Natural killer cell treated with Interleukin-12 subunit alpha and Interleukin-12 subunit beta and Interleukin-15 and Interleukin-18, amount 100 ng/mL, for 72 hours (primary cell): ENCODE measurements around the gene SPOP. TPM values are rescaled to one million over a fixed set of nuclear protein-coding genes. Genes with fewer than 3 reads are reported as not detected.
A peak's percentile ranks its signal among the peaks of the same experiment; 100 is the strongest.

Experiments
- ATAC-seq, 2 donors: fragments of 150-1000 bp; cut with Tn5 transposase in 1 of 2; sonication (Bioruptor Pico), chemical (Tn5 transposase) in 1 of 2; 2 replicates each; pipeline ENCODE4 v1.10.0; 2021
- DNase-seq: peaks from one replicate; pipeline ENCODE4 v3.0.0; 2022; ENCODE audit warnings: low spot score
- H3K27ac Mint-ChIP-seq, 2 donors: 1 replicate in 1 of 2; 2 replicates in 1 of 2; pipeline ENCODE4 v1.8.0; 2022; ENCODE audit warnings: mixed read lengths in 2 of 2, mild to moderate bottlenecking in 1 of 2, moderate library complexity in 1 of 2
- H3K27me3 Mint-ChIP-seq, 2 donors: 1 replicate in 1 of 2; 2 replicates in 1 of 2; pipeline ENCODE4 v1.8.0; 2022; ENCODE audit warnings: mixed read lengths in 2 of 2
- H3K36me3 Mint-ChIP-seq: one replicate; pipeline ENCODE4 v1.8.0; 2022; ENCODE audit warnings: mixed read lengths
- H3K4me1 Mint-ChIP-seq, 2 donors: 1 replicate in 1 of 2; 2 replicates in 1 of 2; pipeline ENCODE4 v1.8.0; 2022; ENCODE audit warnings: low read depth in 2 of 2, mixed read lengths in 2 of 2, mild to moderate bottlenecking in 1 of 2
- H3K4me3 Mint-ChIP-seq: one replicate; pipeline ENCODE4 v1.8.0; 2022; ENCODE audit warnings: mixed read lengths
- H3K9me3 Mint-ChIP-seq: 2 replicates; pipeline ENCODE4 v1.8.0; 2022; ENCODE audit warnings: mixed read lengths
- total RNA-seq, 2 donors: library from RNA; stranded (reverse); gene quantifications; one replicate each; pipeline ENCODE4 v1.2.3, GENCODE V29; 2022

The SPOP gene
- total RNA-seq, 2 donors from 2014 or later = 59.3 to 87.7 TPM

- Mint-ChIP-seq H3K4me1 (no peaks in the 10 kb centered on the region), H3K4me3 (no peak overlapping the region), H3K27ac (no peak overlapping the region), H3K27me3 (no peaks in the 10 kb centered on the region), H3K9me3 (no peaks in the 10 kb centered on the region), H3K36me3 (peaks cover 20% of the 10 kb centered on the region)
- ATAC-seq = no peak
- DNase-seq = no peak
These were observed 74.2 kb downstream of the SPOP start for GRCh38 chr17:49603720-49604119.

- no peaks in the 10 kb centered on the region for H3K9me3 Mint-ChIP-seq
These were observed 74.7 kb downstream of the SPOP start for GRCh38 chr17:49603238-49603637.

GRCh38 chr17:49602783-49603182, 75.1 kb downstream of the SPOP start:
- DNase-seq = no peak
- Mint-ChIP-seq H3K9me3 (no peaks in the 10 kb centered on the region), H3K4me1 (no peaks in the 10 kb centered on the region), H3K27me3 (no peaks in the 10 kb centered on the region), H3K4me3 (no peak overlapping the region), H3K36me3 (peaks cover 23% of the 10 kb centered on the region), H3K27ac (peak overlapping the region in 1 of 2 donors; percentile 11)
- ATAC-seq = no peak

More at GRCh38 chr17:49603238-49603637, 74.7 kb downstream of the SPOP start:
- no peaks in the 10 kb centered on the region for H3K4me1 Mint-ChIP-seq
- no peak for DNase-seq
- H3K36me3 Mint-ChIP-seq = peaks cover 20% of the 10 kb centered on the region
- no peaks in the 10 kb centered on the region for H3K27me3 Mint-ChIP-seq
- H3K27ac Mint-ChIP-seq = peak overlapping the region in 1 of 2 donors; percentile 11
- ATAC-seq = no peak
- no peak overlapping the region for H3K4me3 Mint-ChIP-seq

- Mint-ChIP-seq H3K4me1 (peaks cover 0 to 3% of the 10 kb centered on the region in 2 donors), H3K27ac (peak overlapping the region in 1 of 2 donors; percentile 68), H3K27me3 (no peaks in the 10 kb centered on the region), H3K9me3 (no peaks in the 10 kb centered on the region), H3K36me3 (peaks cover 16% of the 10 kb centered on the region), H3K4me3 (no peak overlapping the region)
- no peak for DNase-seq
- ATAC-seq = no peak
These were observed 76.9 kb downstream of the SPOP start for GRCh38 chr17:49600949-49601348.

GRCh38 chr17:49598918-49599317, 79.0 kb downstream of the SPOP start:
- DNase-seq (no peak), ATAC-seq (no peak)
- no peak overlapping the region for H3K4me3 Mint-ChIP-seq
- peaks cover 16% of the 10 kb centered on the region for H3K36me3 Mint-ChIP-seq
- H3K27ac Mint-ChIP-seq = no peak overlapping the region
- no peaks in the 10 kb centered on the region for H3K9me3 Mint-ChIP-seq
- no peaks in the 10 kb centered on the region for H3K27me3 Mint-ChIP-seq
- H3K4me1 Mint-ChIP-seq = peaks cover 0 to 3% of the 10 kb centered on the region in 2 donors

- Mint-ChIP-seq H3K27ac (no peak overlapping the region), H3K4me1 (peaks cover 0 to 3% of the 10 kb centered on the region in 2 donors), H3K9me3 (no peaks in the 10 kb centered on the region), H3K27me3 (no peaks in the 10 kb centered on the region), H3K4me3 (no peak overlapping the region), H3K36me3 (peaks cover 16% of the 10 kb centered on the region)
- DNase-seq = no peak
- no peak for ATAC-seq
These were observed 79.8 kb downstream of the SPOP start for GRCh38 chr17:49597928-49598655.

- H3K4me3 Mint-ChIP-seq = no peak overlapping the region
- H3K4me1 Mint-ChIP-seq = peaks cover 0 to 3% of the 10 kb centered on the region in 2 donors
- no peak for ATAC-seq
- H3K27me3 Mint-ChIP-seq = no peaks in the 10 kb centered on the region
- peak overlapping the region in 1 of 2 donors; percentile 54 for H3K27ac Mint-ChIP-seq
- no peaks in the 10 kb centered on the region for H3K9me3 Mint-ChIP-seq
- H3K36me3 Mint-ChIP-seq = peaks cover 16% of the 10 kb centered on the region
- DNase-seq = no peak
These were observed 80.5 kb downstream of the SPOP start for GRCh38 chr17:49597436-49597835.

GRCh38 chr17:49596613-49597244, 81.2 kb downstream of the SPOP start:
- no peak for DNase-seq
- Mint-ChIP-seq H3K36me3 (peaks cover 16% of the 10 kb centered on the region), H3K4me1 (peaks cover 1 to 3% of the 10 kb centered on the region in 2 donors), H3K27me3 (no peaks in the 10 kb centered on the region), H3K4me3 (no peak overlapping the region), H3K9me3 (no peaks in the 10 kb centered on the region), H3K27ac (peak overlapping the region; percentile 13 to 21)
- ATAC-seq = no peak

GRCh38 chr17:49595980-49596379, 81.9 kb downstream of the SPOP start:
- no peak for ATAC-seq
- Mint-ChIP-seq H3K4me1 (peaks cover 3 to 7% of the 10 kb centered on the region in 2 donors), H3K36me3 (peaks cover 9% of the 10 kb centered on the region), H3K27me3 (no peaks in the 10 kb centered on the region), H3K9me3 (no peaks in the 10 kb centered on the region), H3K4me3 (no peak overlapping the region), H3K27ac (peak overlapping the region in 1 of 2 donors; percentile 21)
- no peak for DNase-seq

GRCh38 chr17:49595328-49595727, 82.6 kb downstream of the SPOP start:
- Mint-ChIP-seq H3K4me3 (no peak overlapping the region), H3K27ac (no peak overlapping the region), H3K9me3 (no peaks in the 10 kb centered on the region), H3K27me3 (no peaks in the 10 kb centered on the region), H3K4me1 (peaks cover 3 to 7% of the 10 kb centered on the region in 2 donors), H3K36me3 (peaks cover 6% of the 10 kb centered on the region)
- no peak for DNase-seq
- no peak for ATAC-seq

- no peaks in the 10 kb centered on the region for H3K27me3 Mint-ChIP-seq
- no peaks in the 10 kb centered on the region for H3K36me3 Mint-ChIP-seq
- no peak overlapping the region for H3K4me3 Mint-ChIP-seq
- H3K4me1 Mint-ChIP-seq = peaks cover 3 to 7% of the 10 kb centered on the region in 2 donors
- no peaks in the 10 kb centered on the region for H3K9me3 Mint-ChIP-seq
- no peak overlapping the region for H3K27ac Mint-ChIP-seq
- no peak for DNase-seq
- no peak for ATAC-seq
These were observed 85.6 kb downstream of the SPOP start for GRCh38 chr17:49592263-49592662.

GRCh38 chr17:49590874-49591273, 87.0 kb downstream of the SPOP start:
- ATAC-seq (no peak), DNase-seq (no peak)
- Mint-ChIP-seq H3K27me3 (no peaks in the 10 kb centered on the region), H3K4me1 (peaks cover 0 to 7% of the 10 kb centered on the region in 2 donors), H3K27ac (no peak overlapping the region), H3K36me3 (no peaks in the 10 kb centered on the region), H3K9me3 (no peaks in the 10 kb centered on the region), H3K4me3 (no peak overlapping the region)

GRCh38 chr17:49589577-49589927, 88.3 kb downstream of the SPOP start:
- no peak overlapping the region for H3K27ac Mint-ChIP-seq
- H3K4me1 Mint-ChIP-seq = peaks cover 0 to 7% of the 10 kb centered on the region in 2 donors
- H3K27me3 Mint-ChIP-seq = no peaks in the 10 kb centered on the region
- no peaks in the 10 kb centered on the region for H3K36me3 Mint-ChIP-seq
- H3K9me3 Mint-ChIP-seq = no peaks in the 10 kb centered on the region
- no peak for DNase-seq
- no peak overlapping the region for H3K4me3 Mint-ChIP-seq
- no peak for ATAC-seq

GRCh38 chr17:49588726-49589576, 88.9 kb downstream of the SPOP start:
- peaks cover 0 to 7% of the 10 kb centered on the region in 2 donors for H3K4me1 Mint-ChIP-seq
- H3K36me3 Mint-ChIP-seq = no peaks in the 10 kb centered on the region
- no peaks in the 10 kb centered on the region for H3K9me3 Mint-ChIP-seq
- no peaks in the 10 kb centered on the region for H3K27me3 Mint-ChIP-seq
- ATAC-seq (no peak), DNase-seq (no peak)
- H3K27ac Mint-ChIP-seq = no peak overlapping the region
- H3K4me3 Mint-ChIP-seq = no peak overlapping the region
